Activated naive CD4-positive, alpha-beta T cell treated with Interleukin-2 at 50 U/mL for 16 hours (primary cell): Measurements from ENCODE around the gene LRP1.

Experiments used
- DNase-seq: peaks from one replicate; pipeline ENCODE4 v3.0.0-alpha.2; 2020

The LRP1 gene

GRCh38 chr12:57094208-57095160 is 33.8 kb upstream of the LRP1 start:
- no peak for DNase-seq

GRCh38 chr12:57095440-57095839 is 32.8 kb upstream of the LRP1 start:
- DNase-seq = no peak

- DNase-seq = no peak
Measured at GRCh38 chr12:57096099-57096572, 32.1 kb upstream of the LRP1 start.

GRCh38 chr12:57096748-57097553 is 31.3 kb upstream of the LRP1 start:
- DNase-seq = no peak

- DNase-seq = no peak
Measured at GRCh38 chr12:57097554-57097835, 30.8 kb upstream of the LRP1 start.

GRCh38 chr12:57098546-57098945 is 29.7 kb upstream of the LRP1 start:
- no peak for DNase-seq

GRCh38 chr12:57099047-57099714 is 29.1 kb upstream of the LRP1 start:
- no peak for DNase-seq

GRCh38 chr12:57099766-57100165 is 28.5 kb upstream of the LRP1 start:
- no peak for DNase-seq

GRCh38 chr12:57101892-57102695 is 26.2 kb upstream of the LRP1 start:
- no peak for DNase-seq

- no peak for DNase-seq
Measured at GRCh38 chr12:57103856-57104255, 24.4 kb upstream of the LRP1 start.

- no peak for DNase-seq
Measured at GRCh38 chr12:57104292-57104910, 23.9 kb upstream of the LRP1 start.

- DNase-seq = no peak
Measured at GRCh38 chr12:57105011-57105753, 23.1 kb upstream of the LRP1 start.

- DNase-seq = no peak
Measured at GRCh38 chr12:57106021-57106708, 22.1 kb upstream of the LRP1 start.

GRCh38 chr12:57107456-57108155 is 20.7 kb upstream of the LRP1 start:
- no peak for DNase-seq

- DNase-seq = no peak
Measured at GRCh38 chr12:57109207-57110103, 18.8 kb upstream of the LRP1 start.

- DNase-seq = peak; percentile 80
Measured at GRCh38 chr12:57110104-57111030, 17.9 kb upstream of the LRP1 start.

- DNase-seq = peak; percentile 81
Measured at GRCh38 chr12:57111031-57111734, 17.1 kb upstream of the LRP1 start, which contains the start of gene STAT6. Gene STAT6 (minus strand): TSS chr12:57111362. CDS start chr12:57108278, 3,084 bp downstream.
